Eye (tissue), 1 donor: ENCODE measurements around the gene HCFC1R1.

ENCODE experiments used
- DNase-seq: peaks from one replicate; pipeline ENCODE4 v3.0.0-alpha.2; 2015

HCFC1R1 gene

DNA sequence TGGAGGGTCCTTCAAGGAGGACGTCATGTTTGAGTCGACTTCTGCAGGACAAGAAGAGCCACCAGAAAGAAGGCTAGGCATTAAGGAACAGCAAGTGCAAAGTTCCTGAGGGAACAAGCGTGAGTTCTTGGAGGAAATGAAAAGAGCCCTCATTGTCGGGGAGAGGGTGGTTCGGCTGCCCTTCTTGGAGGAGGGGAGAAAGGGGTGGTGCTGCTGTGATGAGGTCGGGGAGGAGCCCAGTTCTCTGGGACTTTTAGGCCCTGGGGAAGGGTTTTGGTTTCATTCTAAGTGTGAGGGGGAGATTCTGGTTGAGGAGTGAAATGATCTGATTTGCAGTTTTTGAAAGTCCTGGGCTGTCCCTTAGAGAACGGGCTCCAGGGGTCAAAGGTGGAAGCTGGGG, 8.9 kb upstream of the HCFC1R1 start:
- no peak for DNase-seq

DNA sequence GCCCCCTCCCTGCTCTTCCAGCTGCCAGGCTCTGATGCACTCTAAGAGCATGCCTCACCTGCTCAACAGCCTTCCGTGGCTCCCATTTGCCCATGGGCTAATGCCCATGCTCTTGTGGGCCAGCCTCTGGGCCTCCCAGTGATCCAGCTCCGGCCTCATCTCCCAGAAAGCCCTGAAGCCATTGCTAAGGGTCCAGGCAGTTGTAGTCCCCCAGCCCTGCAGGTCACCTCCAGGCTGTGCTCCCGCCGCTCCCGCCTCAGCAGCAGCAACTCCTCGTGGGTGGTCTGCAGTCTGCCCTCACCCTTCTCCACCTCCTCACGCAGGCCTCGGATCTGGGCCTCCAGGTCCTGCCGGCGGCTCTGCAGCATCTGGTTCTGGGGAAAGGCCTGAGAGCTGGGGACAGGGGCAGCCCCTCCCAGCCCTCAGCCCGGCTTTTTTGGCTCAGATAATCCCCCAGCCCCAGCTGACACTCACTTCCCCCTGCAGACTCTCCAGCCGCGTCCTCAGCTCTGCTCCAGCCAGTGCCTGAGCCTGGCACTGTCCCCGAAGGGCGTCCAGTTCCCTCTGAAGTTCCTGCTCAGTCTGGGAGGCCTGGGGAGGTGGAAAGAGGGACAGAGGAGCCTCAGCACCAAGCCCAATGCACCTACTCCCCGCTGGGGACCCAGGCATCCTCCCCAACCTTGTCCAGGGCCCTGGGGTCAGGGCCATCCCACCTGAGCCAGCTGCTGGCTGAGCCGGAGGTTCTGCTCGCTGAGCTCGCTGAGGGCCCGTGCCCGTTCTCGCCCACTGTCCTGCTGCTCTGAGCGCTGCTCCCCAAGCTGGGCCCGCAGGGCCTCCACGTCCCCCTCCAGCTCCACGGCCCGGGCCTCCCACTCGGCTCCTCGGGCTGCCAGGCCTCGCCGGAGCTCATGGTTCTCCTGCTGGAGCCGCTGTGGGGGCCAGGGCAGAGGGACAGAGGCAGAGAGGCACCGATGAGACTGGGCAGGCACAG, 6.8 kb upstream of the HCFC1R1 start:
- DNase-seq, result no peak

DNA sequence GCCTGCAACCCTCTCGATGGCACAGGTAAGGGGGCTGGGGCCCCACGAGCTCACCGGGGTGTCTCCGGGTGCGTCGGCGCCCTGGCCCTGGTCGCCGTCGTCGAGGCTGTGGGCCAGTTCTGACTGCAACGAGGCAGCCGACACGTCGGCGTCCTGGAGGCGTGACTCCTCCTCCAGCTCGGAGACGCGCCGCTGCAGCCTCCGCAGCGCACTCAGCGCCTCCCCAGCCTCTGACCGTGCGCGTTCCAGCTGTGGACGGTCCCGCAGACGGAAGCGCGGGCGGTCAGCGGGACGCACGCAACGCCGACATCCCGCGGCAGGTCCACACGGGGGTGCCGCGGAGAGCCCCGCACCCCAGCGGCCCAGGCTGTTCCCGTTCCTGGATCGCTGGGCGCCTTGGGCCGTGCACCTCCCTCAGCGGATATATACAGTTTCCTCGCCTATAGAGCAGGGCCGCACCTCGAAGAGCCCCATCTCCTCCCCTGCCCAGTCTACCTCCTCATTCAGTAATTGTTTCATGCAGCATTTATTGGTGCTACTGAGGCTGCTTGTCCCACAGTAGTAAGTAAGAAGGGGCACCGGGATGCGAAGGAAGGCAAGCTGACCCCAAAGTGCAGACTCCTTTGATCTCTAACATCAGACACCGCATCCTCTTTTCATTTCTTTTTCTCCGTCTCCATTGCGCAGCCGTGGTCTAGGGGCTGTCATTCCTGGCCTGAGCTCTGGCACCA, 5.9 kb upstream of the HCFC1R1 start:
- DNase-seq, result peak; percentile 39

GRCh38 chr16:3028716-3029319, 5.1 kb upstream of the HCFC1R1 start:
- peak; percentile 46 for DNase-seq

DNA sequence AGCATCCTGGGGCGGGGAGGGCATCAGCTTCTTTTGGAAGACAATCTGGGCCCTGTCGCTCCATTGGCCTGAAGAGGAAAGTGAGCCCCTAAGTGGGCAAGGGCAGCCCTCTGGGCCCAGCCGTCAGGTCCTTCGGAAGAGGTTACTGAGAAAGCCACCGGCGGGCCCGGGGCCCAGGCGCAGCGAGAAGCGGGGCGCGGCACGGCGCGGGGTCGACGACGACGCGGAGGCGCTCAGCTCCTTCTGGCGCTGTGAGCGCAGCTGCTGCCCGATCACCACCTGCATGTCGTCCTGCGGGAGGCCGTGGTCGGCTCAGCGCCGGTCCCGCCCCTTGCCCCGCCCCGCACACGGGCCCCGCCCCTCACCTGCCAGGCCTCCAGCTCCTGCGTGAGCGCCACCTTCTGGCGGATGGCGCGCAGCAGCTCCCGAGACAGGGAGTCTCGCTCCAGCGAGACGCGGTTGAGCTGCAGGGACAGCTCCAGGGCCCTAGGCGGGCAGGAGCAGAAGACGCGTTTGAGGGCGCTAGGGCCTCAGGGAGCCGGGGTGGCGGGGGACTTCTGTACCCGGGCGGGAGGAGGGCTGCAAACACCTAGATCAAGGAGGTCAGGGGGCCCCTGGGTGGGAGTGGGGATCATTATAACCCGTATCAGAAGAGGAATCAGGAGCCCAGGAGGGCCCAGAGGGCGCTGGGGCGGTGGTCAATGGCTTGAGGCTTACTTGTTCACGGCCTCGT, 4.4 kb upstream of the HCFC1R1 start:
- peak; percentile 93 for DNase-seq

GRCh38 chr16:3027489-3027795, 3.7 kb upstream of the HCFC1R1 start:
- DNase-seq, result no peak

- no peak for DNase-seq
Observed at GRCh38 chr16:3026609-3027488, 3.1 kb upstream of the HCFC1R1 start.

GRCh38 chr16:3026003-3026378, 2.2 kb upstream of the HCFC1R1 start:
- no peak for DNase-seq

GRCh38 chr16:3025032-3026002, 1.6 kb upstream of the HCFC1R1 start:
- DNase-seq, result no peak

- no peak for DNase-seq
Observed at GRCh38 chr16:3023415-3023668, 400 bp downstream of the HCFC1R1 start.

DNA sequence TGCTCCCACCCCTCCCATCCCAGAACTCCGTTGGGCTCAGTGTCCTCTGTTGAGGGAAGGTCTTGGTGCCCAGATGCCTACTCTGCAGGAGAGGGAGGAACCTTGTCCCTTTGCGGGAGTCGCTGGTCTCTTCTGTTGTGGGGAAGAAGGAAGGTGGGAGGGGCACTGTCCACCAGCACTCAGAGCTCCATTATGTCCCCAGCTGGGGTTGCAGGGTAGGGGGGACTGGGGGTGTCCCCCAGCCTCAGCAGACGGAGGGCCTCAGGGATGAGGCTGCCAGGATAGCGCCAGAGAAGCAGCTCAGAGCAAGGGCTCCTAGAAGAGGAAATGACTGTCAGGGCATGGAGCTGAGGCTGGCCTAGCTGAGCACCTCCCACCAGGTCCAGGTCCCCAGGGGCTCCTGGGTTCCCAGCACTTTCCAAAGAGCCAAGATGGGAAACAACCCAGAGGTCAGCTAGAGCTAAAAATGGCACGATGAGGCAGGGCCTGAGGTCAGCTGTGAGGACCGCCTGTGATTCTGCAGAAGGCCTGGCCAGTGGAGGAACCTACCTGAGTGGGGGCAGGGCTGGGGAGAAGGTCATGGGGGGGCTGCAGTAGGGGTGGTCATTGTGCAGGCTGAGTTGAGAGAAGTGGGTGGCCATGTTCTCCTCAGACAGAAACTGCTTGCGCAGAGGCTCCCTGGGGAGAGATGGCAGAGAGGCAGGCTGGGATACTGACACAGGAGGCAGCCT, 893 bp downstream of the HCFC1R1 start:
- DNase-seq, result no peak

GRCh38 chr16:3022208-3022683, 1.5 kb downstream of the HCFC1R1 start:
- DNase-seq, result peak; percentile 78

GRCh38 chr16:3021449-3022207, 2.1 kb downstream of the HCFC1R1 start:
- peak; percentile 81 for DNase-seq

GRCh38 chr16:3020604-3021448, 2.9 kb downstream of the HCFC1R1 start:
- no peak for DNase-seq

GRCh38 chr16:3020247-3020603, 3.5 kb downstream of the HCFC1R1 start, which contains the start of gene TNFRSF12A:
TSS of gene TNFRSF12A (plus strand) at chr16:3020368. CDS start at chr16:3020398, 30 bp downstream.
- DNase-seq, result peak; percentile 89

DNA sequence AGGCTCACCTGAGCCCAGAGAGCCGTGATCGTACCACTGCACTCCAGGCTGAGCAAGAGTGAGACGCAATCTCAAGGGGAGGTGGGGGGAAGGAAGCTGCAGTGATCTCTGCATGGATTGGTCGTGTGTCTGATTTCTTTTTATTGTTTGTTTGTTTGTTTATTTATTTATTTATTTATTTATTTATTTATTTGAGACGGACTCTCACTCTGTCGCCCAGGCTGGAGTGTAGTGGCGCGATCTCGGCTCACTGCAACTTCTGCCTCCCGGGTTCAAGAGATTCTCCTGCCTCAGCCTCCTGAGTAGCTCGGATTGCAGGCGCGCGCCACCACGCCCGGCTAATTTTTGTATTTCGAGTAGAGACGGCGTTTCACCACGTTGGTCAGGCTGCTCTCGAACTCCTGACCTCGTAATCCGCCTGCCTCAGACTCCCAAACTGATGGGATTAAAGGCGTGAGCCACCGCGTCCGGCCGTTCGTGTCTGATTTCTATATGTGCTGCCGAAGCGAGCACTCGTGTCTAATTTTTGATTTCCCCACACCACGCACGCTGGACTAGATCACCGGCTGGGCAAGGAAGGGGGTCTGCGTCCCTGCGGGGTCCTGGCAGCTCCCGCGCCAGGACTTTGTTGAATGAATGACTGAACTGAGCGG, 4.0 kb downstream of the HCFC1R1 start:
- DNase-seq, result no peak

DNA sequence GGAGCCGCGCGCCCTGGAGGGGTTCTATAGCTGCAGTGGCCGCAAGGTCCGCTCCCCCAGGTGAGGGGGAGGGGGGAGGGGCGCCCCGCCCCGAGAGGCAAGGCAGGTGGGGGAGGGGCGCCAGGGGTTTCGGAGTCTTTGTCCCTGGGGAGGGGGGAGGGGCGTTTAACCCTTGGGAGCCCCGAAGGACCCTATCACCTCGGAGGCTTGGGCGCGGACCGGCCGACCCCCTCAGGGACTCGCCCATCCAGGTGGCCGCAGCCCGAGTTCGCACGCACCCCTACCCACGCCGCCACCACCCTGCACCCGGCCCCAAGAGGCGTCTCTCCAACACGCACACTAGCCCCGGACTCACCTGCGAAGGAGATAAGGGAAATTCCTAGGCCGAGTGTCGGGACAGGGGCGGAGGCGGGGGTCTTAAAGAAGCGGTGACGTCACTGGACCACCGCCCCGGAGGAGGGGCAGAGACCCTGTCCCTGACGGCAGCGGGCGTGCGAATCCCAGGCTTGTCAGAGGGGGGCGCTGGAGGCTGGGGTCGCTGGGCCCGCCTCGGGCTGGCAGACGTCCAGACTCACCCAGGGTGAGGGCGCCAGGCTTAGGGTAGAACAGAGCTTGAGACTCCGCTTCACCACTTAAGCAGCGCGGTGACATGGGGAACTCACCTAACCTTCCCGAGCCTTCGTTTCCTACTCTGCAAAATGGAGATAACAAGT, 5.8 kb downstream of the HCFC1R1 start, which contains the start of gene CLDN6:
CLDN6 (minus strand) TSS at position 390 of the 713 bp plus-strand sequence. CDS start 2,162 bp downstream, outside the sequence.
- DNase-seq, result peak; percentile 72
